Measurements from ENCODE around the gene DAPK1.

- TF ChIP-seq POLR2A (IDR thresholded peaks at IDR 0.05; ENCODE audit: low read length) (no peak), GATA1 (IDR thresholded peaks at IDR 0.05; ENCODE audit: low read depth, low read length) (no peak)
Measured at GRCh38 chr9:87640385-87640795, 142.7 kb downstream of the DAPK1 start.

Measured in erythroblast (primary cell).